ENCODE results near the gene DCHS1. TPM values are rescaled to one million over a fixed set of nuclear protein-coding genes. Genes with fewer than 3 reads are reported as not detected.

The DCHS1 gene
- total and polyA plus RNA-seq, 9 of the 15 experiments (the other 6 are each of a cell fraction or from before 2014, with no cell fraction given): 0.04 to 0.49 (median 0.14) TPM; not detected in 2

GRCh38 chr11:6588018-6588417 lies 67.6 kb downstream of the DCHS1 start:
- Histone ChIP-seq H3K9me1 (ENCODE audit: control insufficient read depth, insufficient read depth, low read length) (no peaks in the 10 kb centered on the region), H3K27ac (ENCODE audit: extremely low read depth, low read depth, low read length) (no peak overlapping the region), H3K4me2 (ENCODE audit: insufficient read depth, low read length) (no peak overlapping the region), H3K4me1 (replicated peaks in 1 of 2; ENCODE audit: control insufficient read depth in 2 of 2, insufficient read depth in 2 of 2, low read length in 2 of 2) (peaks cover 0 to 5% of the 10 kb centered on the region in 2 experiments; a peak in 2 of 5 replicates), H2AFZ (ENCODE audit: low read depth, low read length) (no peak overlapping the region), H3K9ac (ENCODE audit: insufficient read depth in 1 of 2, low read depth in 2 of 2, low read length in 2 of 2) (no peak overlapping the region), H4K20me1 (replicated peaks; ENCODE audit: control insufficient read depth, insufficient read depth, low read length) (no peaks in the 10 kb centered on the region), H3K4me3 (no peak overlapping the region), H3K79me2 (ENCODE audit: control insufficient read depth, insufficient read depth, low read length) (no peaks in the 10 kb centered on the region), H3K9me3 (replicated peaks; ENCODE audit: control insufficient read depth, insufficient read depth, low read depth, low read length) (peaks cover 10% of the 10 kb centered on the region), H3K36me3 (ENCODE audit: control insufficient read depth, insufficient read depth, low read length) (peaks cover 8% of the 10 kb centered on the region; the same call in 2 of the 3 replicates), H3K27me3 (ENCODE audit: control insufficient read depth in 2 of 2, insufficient read depth in 2 of 2, low read length in 2 of 2) (no peaks in the 10 kb centered on the region)
- ATAC-seq (no peak), FAIRE-seq (no peak), DNase-seq (ENCODE audit: extremely low read depth in 1 of 4, low spot score in 3 of 4) (no peak)
- intact Hi-C loops (cut with micrococcal nuclease) (no loop called here), in situ Hi-C loops (cut with MboI) (no loop called here)
- 83% methylated on average over 1 of the region's 1 CpG for whole genome bisulfite sequencing (ENCODE audit: insufficient coverage, low coverage, missing lambda C conversion rate)
- ChIA-PET CTCF (ENCODE audit: low intra/inter-chr PET ratio) (no interaction called here), POLR2A (interaction anchor here (0.6 to 1.8 kb wide), 3 partner anchors 13 to 164 kb away, joined by 3 to 8 read pairs (median 3); partner anchors contain the start of gene TAF10)
- no TSS peak for BruUV-seq (replicated peaks)
- no peak for TF ChIP-seq HMG20B (CRISPR knock-in tag; IDR thresholded peaks at IDR 0.05)
- TF ChIP-seq CHD7 (IDR thresholded peaks at IDR 0.05; ENCODE audit: low read depth, low read length): no peak
- no peak for TF ChIP-seq SP2 (IDR thresholded peaks at IDR 0.05; ENCODE audit: extremely low read depth, low read depth, low read length, poor library complexity, severe bottlenecking)
- TF ChIP-seq KDM4B (IDR thresholded peaks at IDR 0.05; ENCODE audit: borderline replicate concordance in 2 of 2, low read depth in 1 of 2): no peak
- TF ChIP-seq TGIF2 (CRISPR knock-in tag; IDR thresholded peaks at IDR 0.05): no peak
- no peak for TF ChIP-seq ZSCAN32 (CRISPR knock-in tag; IDR thresholded peaks at IDR 0.05)
- no peak for TF ChIP-seq HINFP (tag; conservative IDR thresholded peaks at IDR 0.05; ENCODE audit: low read depth)

Data from K562 (cell line).